SIG-M5 treated with dmso at 0.1 percent for 504 hours (cell line): Measurements from ENCODE around the gene RFX1.

ENCODE experiments used
- DNase-seq: peaks from one replicate; lab custom pipeline; 2025; ENCODE audit not compliant: unreplicated experiment; lab: John Stamatoyannopoulos, UW

Gene RFX1

GRCh38 chr19:13914777-13915176 lies 91.3 kb downstream of the RFX1 start:
- no peak for DNase-seq

GRCh38 chr19:13913352-13913751 lies 92.8 kb downstream of the RFX1 start:
- no peak for DNase-seq
